B cell (primary cell): ENCODE data around the gene ARFGEF2. TPM values are rescaled to one million over a fixed set of nuclear protein-coding genes. Genes with fewer than 3 reads are reported as not detected.
"Not testable (repeated sequence)": the region's sequence is repeated elsewhere in the genome, so short reads cannot be mapped to it uniquely, and the experiment has no call there.

Experiments used
- ATAC-seq: fragments of 200-7000 bp; cut with Tn5 transposase; one replicate; pipeline ENCODE4 v1.10.0; 2021; ENCODE audit warnings: low read depth, mild to moderate bottlenecking, moderate number of reproducible peaks, moderate library complexity
- CTCF ChIA-PET: fragments of 350-600 bp; sonication (Branson Sonifier 250); formaldehyde crosslinking; loops from one replicate; lab custom pipeline; 2021; ENCODE audit warnings: antibody characterized with exemption, inconsistent platforms; lab: Charles Lee
- POLR2A ChIA-PET: fragments of 350-600 bp; sonication (Branson Sonifier 250); formaldehyde crosslinking; loops from one replicate; lab custom pipeline; 2021; ENCODE audit warnings: antibody characterized with exemption; lab: Charles Lee
- DNase-seq: peaks from one replicate; pipeline ENCODE4 v3.0.0; 2013
- H2AFZ ChIP-seq: 2 replicates; pipeline ENCODE4 v1.6.1; 2012; ENCODE audit warnings: mild to moderate bottlenecking, low read depth, low read length; ENCODE audit not compliant: insufficient read depth, poor library complexity, severe bottlenecking
- H3K27ac ChIP-seq, 2 donors: 1 replicate in 1 of 2; 2 replicates in 1 of 2; pipeline ENCODE4 v1.5.1; 2012 to 2013; ENCODE audit warnings: low read length in 2 of 2, mild to moderate bottlenecking in 2 of 2, moderate library complexity in 1 of 2
- H3K27me3 ChIP-seq, 4 experiments: fragments of 200-600 bp in 1 of 4; sonication (generic) in 1 of 4; replicated peaks in 1 of 4; 1 replicate in 2 of 4; 2 replicates in 2 of 4; pipeline versions ENCODE4 v1.6.1 to v1.7.0; 2013 to 2016; ENCODE audit warnings: low read length in 3 of 4, mild to moderate bottlenecking in 2 of 4, mixed read lengths in 1 of 4, moderate library complexity in 1 of 4; ENCODE audit not compliant: insufficient read depth in 4 of 4, control insufficient read depth in 3 of 4; ENCODE audit errors: control extremely low read depth in 1 of 4
- H3K36me3 ChIP-seq, 2 experiments: replicated peaks in 1 of 2; 1 replicate in 1 of 2; 2 replicates in 1 of 2; pipeline versions ENCODE4 v1.6.1 to v1.7.1; 2013; ENCODE audit warnings: low read length in 1 of 2; ENCODE audit not compliant: insufficient read depth in 2 of 2, control insufficient read depth in 1 of 2; ENCODE audit errors: control extremely low read depth in 1 of 2, extremely low read depth in 1 of 2
- H3K4me1 ChIP-seq, 2 donors: fragments of 200-600 bp in 1 of 2; sonication (generic) in 1 of 2; 1 replicate in 1 of 2; 2 replicates in 1 of 2; pipeline versions ENCODE4 v1.5.1 to v1.6.1; 2013 to 2017; ENCODE audit warnings: low read length in 2 of 2; ENCODE audit not compliant: control insufficient read depth in 2 of 2, insufficient read depth in 2 of 2
- H3K4me2 ChIP-seq: replicated peaks from 2 replicates; pipeline ENCODE3; 2012; ENCODE audit warnings: mild to moderate bottlenecking, low read depth, low read length; ENCODE audit not compliant: poor library complexity, severe bottlenecking
- H3K4me3 ChIP-seq, 5 experiments: fragments of 200-600 bp in 1 of 5; sonication (generic) in 1 of 5; 1 replicate in 3 of 5; 2 replicates in 2 of 5; pipeline versions ENCODE4 v1.5.1 to v1.7.0; 2011 to 2016; ENCODE audit warnings: low read length in 4 of 5, mild to moderate bottlenecking in 4 of 5, low read depth in 2 of 5, control low read depth in 1 of 5, moderate library complexity in 1 of 5; ENCODE audit not compliant: insufficient read depth in 1 of 5; ENCODE audit errors: control extremely low read depth in 1 of 5, extremely low read depth in 1 of 5
- H3K79me2 ChIP-seq: fragments of 200-600 bp; sonication (generic); one replicate; pipeline ENCODE4 v1.6.0; 2016; ENCODE audit warnings: low read length; ENCODE audit not compliant: control insufficient read depth, insufficient read depth
- H3K9ac ChIP-seq: fragments of 200-600 bp; sonication (generic); 2 replicates; pipeline ENCODE4 v1.6.1; 2017; ENCODE audit warnings: mild to moderate bottlenecking, low read length, moderate library complexity
- H3K9me3 ChIP-seq, 3 donors: one replicate each; pipeline versions ENCODE4 v1.6.1 to v1.7.1; 2013; ENCODE audit warnings: low read length in 2 of 3; ENCODE audit not compliant: control insufficient read depth in 2 of 3, insufficient read depth in 1 of 3; ENCODE audit errors: control extremely low read depth in 1 of 3
- H4K20me1 ChIP-seq: 2 replicates; pipeline ENCODE4 v1.6.0; 2012; ENCODE audit warnings: mild to moderate bottlenecking, low read length; ENCODE audit not compliant: insufficient read depth, control insufficient read depth, poor library complexity, severe bottlenecking
- H3K27ac Mint-ChIP-seq: one replicate; pipeline ENCODE4 v1.8.0; 2021; ENCODE audit warnings: mixed read lengths
- H3K27me3 Mint-ChIP-seq: one replicate; pipeline ENCODE4 v1.8.0; 2021; ENCODE audit warnings: mixed read lengths
- H3K4me1 Mint-ChIP-seq: one replicate; pipeline ENCODE4 v1.8.0; 2021; ENCODE audit warnings: mixed read lengths
- H3K4me3 Mint-ChIP-seq: one replicate; pipeline ENCODE4 v1.8.0; 2021; ENCODE audit warnings: mixed read lengths
- H3K9me3 Mint-ChIP-seq: one replicate; pipeline ENCODE4 v1.8.0; 2022; ENCODE audit warnings: mixed read lengths; ENCODE audit not compliant: insufficient read depth
- CTCF ChIP-seq: fragments of 200-600 bp; IDR thresholded peaks from one replicate; pipeline ENCODE4 v1.8.0; 2022; ENCODE audit warnings: antibody characterized with exemption, mild to moderate bottlenecking
- WGBS: methylation state at CpG from one replicate; pipeline ENCODE4 v1.1.5; 2013; ENCODE audit warnings: missing lambda C conversion rate; ENCODE audit not compliant: insufficient coverage; 5-methylcytosine and 5-hydroxymethylcytosine counted together
- intact Hi-C: fragments of 100-400 bp; cut with micrococcal nuclease; formaldehyde crosslinking; loops from one replicate; pipeline ENCODE4 v1.10.0; 2022
- polyA plus RNA-seq: library from polyadenylated mRNA; depleted of rRNA; stranded (reverse); fragments of >200 nt; gene quantifications from 2 replicates; pipeline ENCODE4 v1.2.3, GENCODE V29; 2012
- total RNA-seq, 2 donors: library from RNA; stranded (reverse); fragments of 120-200 nt in 1 of 2; gene quantifications; 1 replicate in 1 of 2; 2 replicates in 1 of 2; pipeline versions ENCODE4 v1.2.3 to v1.2.4, GENCODE V29; 2013 to 2022

The ARFGEF2 gene
- total and polyA plus RNA-seq, 2 donors (not counting 1 experiment from before 2014, with no cell fraction given), result 10.8 to 34.3 TPM

- ATAC-seq (no peak), DNase-seq (no peak)
- H3K27me3 Mint-ChIP-seq, result no peaks in the 10 kb centered on the region
- Histone ChIP-seq H3K36me3 (peaks cover 10 to 83% of the 10 kb centered on the region in 2 experiments), H4K20me1 (no peaks in the 10 kb centered on the region), H3K79me2 (no peaks in the 10 kb centered on the region), H3K4me2 (no peak overlapping the region), H3K9me3 (no peaks in the 10 kb centered on the region), H3K27me3 (no peaks in the 10 kb centered on the region), H3K9ac (no peak overlapping the region), H3K4me1 (no peaks in the 10 kb centered on the region), H3K27ac (no peak overlapping the region), H3K4me3 (no peak overlapping the region), H2AFZ (no peak overlapping the region)
- H3K4me3 Mint-ChIP-seq, result no peak overlapping the region
- H3K27ac Mint-ChIP-seq, result no peak overlapping the region
- ChIA-PET POLR2A (no interaction called here), CTCF (no interaction called here)
- intact Hi-C loops, result no loop called here
- H3K9me3 Mint-ChIP-seq, result no peaks in the 10 kb centered on the region
- no CpG with 5 or more reads among the region's 2 CpGs for WGBS
- TF ChIP-seq CTCF, result no peak
- no peaks in the 10 kb centered on the region for H3K4me1 Mint-ChIP-seq
Observed at GRCh38 chr20:49074521-49074920, 153.0 kb downstream of the ARFGEF2 start.

GRCh38 chr20:49078310-49078709, 156.8 kb downstream of the ARFGEF2 start:
- Mint-ChIP-seq H3K4me1 (no peaks in the 10 kb centered on the region), H3K4me3 (no peak overlapping the region), H3K27me3 (no peaks in the 10 kb centered on the region), H3K27ac (no peak overlapping the region), H3K9me3 (no peaks in the 10 kb centered on the region)
- ChIA-PET CTCF (interaction anchor here (0.5 to 0.8 kb wide), 2 partner anchors 22 to 78 kb away, joined by 3 to 4 read pairs; no protein-coding TSS in a partner anchor), POLR2A (no interaction called here)
- H3K4me2 ChIP-seq, result no peak overlapping the region
- H3K27me3 ChIP-seq, result no peaks in the 10 kb centered on the region
- no peak overlapping the region for H3K27ac ChIP-seq
- no CpG with 5 or more reads among the region's 3 CpGs for WGBS
- H4K20me1 ChIP-seq, result no peaks in the 10 kb centered on the region
- no peak overlapping the region for H2AFZ ChIP-seq
- H3K36me3 ChIP-seq, result peaks cover 1 to 82% of the 10 kb centered on the region in 2 experiments
- intact Hi-C loops, result no loop called here
- H3K4me3 ChIP-seq, result no peak overlapping the region
- ATAC-seq (no peak), DNase-seq (no peak)
- no peak overlapping the region for H3K9ac ChIP-seq
- H3K9me3 ChIP-seq, result no peaks in the 10 kb centered on the region
- H3K79me2 ChIP-seq, result no peaks in the 10 kb centered on the region
- no peaks in the 10 kb centered on the region for H3K4me1 ChIP-seq
- TF ChIP-seq CTCF, result no peak

- DNase-seq, H3K4me3 Mint-ChIP-seq, H3K9me3 ChIP-seq, ATAC-seq, H3K4me1 ChIP-seq, H3K9me3 Mint-ChIP-seq, H3K27me3 Mint-ChIP-seq, H3K4me1 Mint-ChIP-seq, CTCF ChIA-PET, H3K27ac Mint-ChIP-seq, H3K27me3 ChIP-seq, POLR2A ChIA-PET, H3K4me3 ChIP-seq, intact Hi-C loops, H3K9ac ChIP-seq, H4K20me1 ChIP-seq, H3K27ac ChIP-seq, H3K79me2 ChIP-seq, H3K4me2 ChIP-seq, H2AFZ ChIP-seq: not testable (repeated sequence)
- peaks cover 5 to 83% of the 10 kb centered on the region in 2 experiments for H3K36me3 ChIP-seq
- 96% methylated on average over 9 of the region's 12 CpGs for WGBS
Observed at GRCh38 chr20:49082295-49082694, 160.8 kb downstream of the ARFGEF2 start.
